ENCODE results near the gene DBH. TPM values are rescaled to one million over a fixed set of nuclear protein-coding genes. Genes with fewer than 3 reads are reported as not detected.

The DBH gene
- total RNA-seq, 1 donor from 2014 or later, result 1.8 TPM

DNA sequence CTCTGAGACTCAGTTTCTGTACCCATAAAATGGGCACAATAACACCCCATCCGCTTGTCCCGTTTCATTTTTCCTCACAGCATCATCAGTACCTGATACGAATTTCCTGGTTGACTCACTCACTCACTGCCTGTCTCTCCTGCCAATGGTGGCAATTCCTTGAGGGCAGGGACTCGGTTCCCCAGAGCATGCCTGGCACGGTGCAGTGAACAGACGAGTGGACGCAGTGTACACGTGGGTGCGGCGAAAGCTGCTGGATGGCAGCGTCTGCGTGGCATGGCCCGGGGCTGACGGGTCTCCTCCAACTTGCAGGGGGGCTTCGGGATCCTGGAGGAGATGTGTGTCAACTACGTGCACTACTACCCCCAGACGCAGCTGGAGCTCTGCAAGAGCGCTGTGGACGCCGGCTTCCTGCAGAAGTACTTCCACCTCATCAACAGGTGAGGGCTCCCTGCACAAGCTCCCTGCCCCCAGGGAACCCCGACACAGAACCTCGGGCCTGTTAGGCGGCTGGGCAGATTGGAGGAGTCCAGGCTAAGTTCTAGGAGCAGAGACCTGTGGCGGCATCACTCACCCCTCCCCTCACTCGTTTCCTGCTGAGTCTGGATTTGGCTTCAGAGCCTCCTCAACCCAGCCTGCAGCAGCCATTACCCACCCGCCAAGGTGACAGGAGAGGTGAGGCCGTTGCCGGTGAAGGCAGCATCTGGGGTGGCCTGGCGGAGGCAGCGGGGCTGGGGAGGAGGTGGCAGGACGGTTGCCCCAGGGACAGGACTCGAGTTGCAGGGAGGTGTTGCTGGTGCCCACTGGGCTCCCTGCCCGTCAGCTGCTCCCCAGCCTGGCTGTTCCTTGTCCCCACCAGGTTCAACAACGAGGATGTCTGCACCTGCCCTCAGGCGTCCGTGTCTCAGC is 20.3 kb downstream of the DBH start:
- Mint-ChIP-seq H3K27ac (ENCODE audit: unreplicated experiment) (no peak overlapping the region), H3K27me3 (ENCODE audit: unreplicated experiment) (peaks cover 2% of the 10 kb centered on the region), H3K4me3 (ENCODE audit: unreplicated experiment) (no peak overlapping the region), H3K4me1 (ENCODE audit: low read depth, unreplicated experiment) (peaks cover 12% of the 10 kb centered on the region), H3K36me3 (ENCODE audit: unreplicated experiment) (no peaks in the 10 kb centered on the region), H3K9me3 (ENCODE audit: unreplicated experiment) (peaks cover 2% of the 10 kb centered on the region)
- TF ChIP-seq, protein P1, sequence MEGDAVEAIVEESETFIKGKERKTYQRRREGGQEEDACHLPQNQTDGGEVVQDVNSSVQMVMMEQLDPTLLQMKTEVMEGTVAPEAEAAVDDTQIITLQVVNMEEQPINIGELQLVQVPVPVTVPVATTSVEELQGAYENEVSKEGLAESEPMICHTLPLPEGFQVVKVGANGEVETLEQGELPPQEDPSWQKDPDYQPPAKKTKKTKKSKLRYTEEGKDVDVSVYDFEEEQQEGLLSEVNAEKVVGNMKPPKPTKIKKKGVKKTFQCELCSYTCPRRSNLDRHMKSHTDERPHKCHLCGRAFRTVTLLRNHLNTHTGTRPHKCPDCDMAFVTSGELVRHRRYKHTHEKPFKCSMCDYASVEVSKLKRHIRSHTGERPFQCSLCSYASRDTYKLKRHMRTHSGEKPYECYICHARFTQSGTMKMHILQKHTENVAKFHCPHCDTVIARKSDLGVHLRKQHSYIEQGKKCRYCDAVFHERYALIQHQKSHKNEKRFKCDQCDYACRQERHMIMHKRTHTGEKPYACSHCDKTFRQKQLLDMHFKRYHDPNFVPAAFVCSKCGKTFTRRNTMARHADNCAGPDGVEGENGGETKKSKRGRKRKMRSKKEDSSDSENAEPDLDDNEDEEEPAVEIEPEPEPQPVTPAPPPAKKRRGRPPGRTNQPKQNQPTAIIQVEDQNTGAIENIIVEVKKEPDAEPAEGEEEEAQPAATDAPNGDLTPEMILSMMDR (IDR thresholded peaks at IDR 0.05; ENCODE audit: partially characterized antibody, unreplicated experiment), result no peak
- DNase-seq, result no peak

DNA sequence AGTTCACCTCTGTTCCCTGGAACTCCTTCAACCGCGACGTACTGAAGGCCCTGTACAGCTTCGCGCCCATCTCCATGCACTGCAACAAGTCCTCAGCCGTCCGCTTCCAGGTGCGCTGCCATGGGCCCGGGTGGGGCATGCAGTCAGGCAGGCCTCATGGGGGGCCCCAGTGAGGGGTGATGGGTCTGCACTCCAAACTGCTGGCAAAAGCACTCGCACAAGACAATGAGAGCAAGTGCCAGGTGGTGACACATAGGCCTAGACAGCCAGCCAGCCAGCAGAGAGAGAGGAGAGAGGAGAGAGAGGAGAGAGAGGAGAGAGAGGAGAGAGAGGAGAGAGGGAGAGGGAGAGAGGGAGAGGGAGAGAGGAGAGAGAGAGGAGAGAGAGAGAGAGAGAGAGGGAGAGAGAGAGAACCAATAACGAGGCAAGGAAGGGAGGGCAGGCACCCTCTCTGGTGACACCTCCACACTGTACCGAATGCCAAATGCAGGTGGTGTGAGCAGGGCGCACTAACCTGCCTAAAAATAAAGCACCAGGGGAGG is 21.0 kb downstream of the DBH start:
- no peak for DNase-seq
- TF ChIP-seq, protein P1 (IDR thresholded peaks at IDR 0.05; ENCODE audit: partially characterized antibody, unreplicated experiment), result no peak
- H3K27ac Mint-ChIP-seq (ENCODE audit: unreplicated experiment), result no peak overlapping the region
- H3K4me3 Mint-ChIP-seq (ENCODE audit: unreplicated experiment), result no peak overlapping the region
- H3K27me3 Mint-ChIP-seq (ENCODE audit: unreplicated experiment), result peaks cover 2% of the 10 kb centered on the region
- H3K9me3 Mint-ChIP-seq (ENCODE audit: unreplicated experiment), result peaks cover 2% of the 10 kb centered on the region
- peaks cover 13% of the 10 kb centered on the region for H3K4me1 Mint-ChIP-seq (ENCODE audit: low read depth, unreplicated experiment)
- H3K36me3 Mint-ChIP-seq (ENCODE audit: unreplicated experiment), result no peaks in the 10 kb centered on the region

DNA sequence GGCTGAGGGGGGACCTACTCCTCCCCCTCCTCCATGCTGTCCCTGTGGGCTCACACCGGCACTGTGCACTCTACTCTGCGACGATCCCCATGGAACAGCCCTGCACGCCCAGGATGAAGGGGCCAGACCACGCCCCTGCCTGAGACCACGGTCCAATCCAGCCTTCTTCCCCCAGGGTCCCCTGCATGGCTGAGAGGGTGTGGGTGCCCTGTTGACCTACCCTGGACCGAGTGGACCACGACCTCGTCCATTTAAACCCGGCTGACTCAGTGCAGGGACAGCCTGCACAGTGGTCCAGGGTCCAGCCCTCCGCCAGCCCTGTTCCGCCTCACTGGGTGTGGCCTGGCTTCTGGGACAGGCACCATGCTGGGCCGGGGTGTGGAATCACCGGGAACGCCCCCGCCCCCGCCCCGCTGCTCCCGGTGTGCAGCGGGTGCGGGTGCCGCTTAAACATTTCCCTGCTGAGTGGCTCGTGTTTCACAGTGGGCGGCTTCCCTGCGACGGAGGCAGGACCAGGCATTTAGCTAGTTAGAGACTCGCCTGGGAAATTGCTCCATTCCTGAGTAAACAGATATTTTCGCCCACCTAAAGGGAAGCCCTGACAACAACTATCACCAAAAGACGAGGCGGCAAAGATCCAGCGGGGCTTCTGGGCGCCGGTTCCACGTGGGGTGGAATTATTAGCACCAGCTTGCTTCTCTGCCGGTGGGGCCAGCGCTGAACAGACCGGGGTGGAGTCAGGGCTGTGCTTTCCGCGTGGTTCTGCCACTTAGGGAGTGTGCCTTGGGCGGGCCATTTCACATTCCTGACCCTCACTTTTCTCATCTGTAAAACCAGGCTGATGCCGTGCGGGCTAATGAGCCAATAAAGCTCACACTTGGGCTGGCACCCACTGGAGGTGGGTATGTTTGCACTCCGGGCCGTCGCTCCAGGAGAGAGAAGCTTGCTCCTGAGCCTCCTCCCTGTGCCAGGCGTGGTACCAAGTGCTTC is 22.6 kb downstream of the DBH start:
- peaks cover 13% of the 10 kb centered on the region for H3K4me1 Mint-ChIP-seq (ENCODE audit: low read depth, unreplicated experiment)
- no peak overlapping the region for H3K27ac Mint-ChIP-seq (ENCODE audit: unreplicated experiment)
- no peaks in the 10 kb centered on the region for H3K36me3 Mint-ChIP-seq (ENCODE audit: unreplicated experiment)
- TF ChIP-seq, protein P1 (IDR thresholded peaks at IDR 0.05; ENCODE audit: partially characterized antibody, unreplicated experiment), result no peak
- peaks cover 2% of the 10 kb centered on the region for H3K27me3 Mint-ChIP-seq (ENCODE audit: unreplicated experiment)
- H3K4me3 Mint-ChIP-seq (ENCODE audit: unreplicated experiment), result no peak overlapping the region
- no peak for DNase-seq
- peaks cover 2% of the 10 kb centered on the region for H3K9me3 Mint-ChIP-seq (ENCODE audit: unreplicated experiment)

DNA sequence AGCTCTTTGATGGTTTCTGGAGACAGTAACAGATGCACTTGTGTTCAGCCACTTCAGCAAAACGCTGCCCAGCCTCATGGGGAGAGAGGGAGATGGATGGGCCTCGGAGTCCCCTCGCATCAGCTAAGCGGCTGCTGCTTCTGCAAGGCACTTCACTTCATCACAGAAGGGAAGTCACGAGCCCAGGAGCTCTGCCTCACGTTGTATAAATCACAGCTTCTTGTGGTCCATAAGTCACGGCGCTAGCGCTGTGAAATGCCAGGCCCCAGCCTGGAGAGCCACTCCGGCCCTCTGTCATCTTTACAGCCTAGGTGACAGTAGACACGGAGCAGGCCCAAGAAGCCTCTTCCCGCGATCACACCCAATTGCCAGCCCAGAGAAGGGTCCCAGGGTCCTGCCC is 23.4 kb downstream of the DBH start:
- Mint-ChIP-seq H3K36me3 (ENCODE audit: unreplicated experiment) (no peaks in the 10 kb centered on the region), H3K4me1 (ENCODE audit: low read depth, unreplicated experiment) (peaks cover 13% of the 10 kb centered on the region), H3K9me3 (ENCODE audit: unreplicated experiment) (peaks cover 2% of the 10 kb centered on the region), H3K27me3 (ENCODE audit: unreplicated experiment) (peaks cover 5% of the 10 kb centered on the region), H3K4me3 (ENCODE audit: unreplicated experiment) (no peak overlapping the region), H3K27ac (ENCODE audit: unreplicated experiment) (no peak overlapping the region)
- no peak for DNase-seq
- TF ChIP-seq, protein P1 (IDR thresholded peaks at IDR 0.05; ENCODE audit: partially characterized antibody, unreplicated experiment), result no peak

Measured in glutamatergic neuron (in vitro differentiated cells).